SU-DHL-6 (cell line): Measurements from ENCODE around the gene ACSF3.
A peak's percentile ranks its signal among the peaks of the same experiment; 100 is the strongest.

Experiments
- H2AFZ ChIP-seq: fragments of 200-600 bp; sonication (generic); 2 replicates; pipeline ENCODE4 v1.6.1; 2014; ENCODE audit warnings: low read depth, mild to moderate bottlenecking, moderate library complexity, mixed read lengths, antibody characterized with exemption, low read length; ENCODE audit not compliant: severe bottlenecking
- H3F3A ChIP-seq: fragments of 200-600 bp; shearing (Covaris generic); 2 replicates; pipeline ENCODE4 v1.6.0; 2016; ENCODE audit warnings: antibody characterized with exemption, mild to moderate bottlenecking; ENCODE audit not compliant: insufficient read depth
- H3K27ac ChIP-seq: fragments of 200-600 bp; sonication (generic); 2 replicates; pipeline ENCODE4 v1.5.1; 2016; ENCODE audit warnings: low read depth, mild to moderate bottlenecking, low read length, moderate library complexity, mixed read lengths
- H3K27me3 ChIP-seq: fragments of 200-600 bp; sonication (generic), shearing (Covaris generic); 2 replicates; pipeline ENCODE4 v1.6.0; 2014; ENCODE audit warnings: mild to moderate bottlenecking, low read length
- H3K36me3 ChIP-seq: fragments of 200-600 bp; sonication (generic); 2 replicates; pipeline ENCODE4 v1.6.1; 2014; ENCODE audit warnings: mild to moderate bottlenecking, low read length, mixed read lengths
- H3K4me2 ChIP-seq: fragments of 300-600, 200-600 bp; shearing (Covaris generic), sonication (generic); 2 replicates; pipeline ENCODE4 v1.6.0; 2014; ENCODE audit warnings: low read length, low read depth, mild to moderate bottlenecking; ENCODE audit not compliant: poor library complexity, severe bottlenecking
- H3K4me3 ChIP-seq: fragments of 200-600 bp; sonication (generic); 2 replicates; pipeline ENCODE4 v1.5.1; 2014; ENCODE audit warnings: antibody characterized with exemption, low read length, mild to moderate bottlenecking, mixed read lengths; ENCODE audit not compliant: insufficient read depth, poor library complexity, severe bottlenecking
- H3K79me2 ChIP-seq: fragments of 200-600 bp; sonication (generic); 2 replicates; pipeline ENCODE4 v1.6.1; 2014; ENCODE audit warnings: mild to moderate bottlenecking, low read length, moderate library complexity; ENCODE audit not compliant: insufficient read depth
- H3K9ac ChIP-seq: fragments of 200-600 bp; sonication (generic); 2 replicates; pipeline ENCODE4 v1.7.0; 2014; ENCODE audit warnings: mild to moderate bottlenecking, low read length
- H3K9me2 ChIP-seq: fragments of 200-600 bp; sonication (generic); replicated peaks from 2 replicates; pipeline ENCODE4 v1.6.1; 2014; ENCODE audit warnings: low read length; ENCODE audit not compliant: insufficient read depth
- H3K9me3 ChIP-seq: fragments of 200-600 bp; sonication (generic); 2 replicates; pipeline ENCODE4 v1.6.1; 2014; ENCODE audit warnings: low read length, mixed read lengths; ENCODE audit not compliant: insufficient read depth
- H4K20me1 ChIP-seq: fragments of 200-600 bp; sonication (generic); 2 replicates; pipeline ENCODE4 v1.6.1; 2014; ENCODE audit warnings: low read depth, mild to moderate bottlenecking, antibody characterized with exemption, low read length, moderate library complexity, mixed read lengths
- EZH2phosphoT487 ChIP-seq: fragments of 200-600 bp; sonication (generic), shearing (Covaris generic); conservative IDR thresholded peaks from 2 replicates; pipeline ENCODE4 v1.6.1; 2018; ENCODE audit warnings: mild to moderate bottlenecking, antibody characterized with exemption, low read length, moderate library complexity, mixed read lengths
- TF ChIP-seq, protein P1 (sequence below): fragments of 200-600 bp; sonication (generic); IDR thresholded peaks from one replicate; pipeline ENCODE4 v1.5.1; 2017; ENCODE audit warnings: antibody characterized with exemption, mild to moderate bottlenecking, low read length, moderate library complexity; ENCODE audit not compliant: insufficient read depth, poor library complexity, severe bottlenecking

ACSF3 gene

GRCh38 chr16:89096768-89097391 is 3.2 kb downstream of the ACSF3 start:
- H3K4me2 ChIP-seq: peak overlapping the region; percentile 86
- peak overlapping the region; percentile 44 for H3K4me3 ChIP-seq
- H3K27me3 ChIP-seq: no peaks in the 10 kb centered on the region
- peak overlapping the region; percentile 99 for H3K27ac ChIP-seq
- peak overlapping the region; percentile 98 for H3K9ac ChIP-seq
- TF ChIP-seq EZH2phosphoT487: no peak
- TF ChIP-seq, protein P1, sequence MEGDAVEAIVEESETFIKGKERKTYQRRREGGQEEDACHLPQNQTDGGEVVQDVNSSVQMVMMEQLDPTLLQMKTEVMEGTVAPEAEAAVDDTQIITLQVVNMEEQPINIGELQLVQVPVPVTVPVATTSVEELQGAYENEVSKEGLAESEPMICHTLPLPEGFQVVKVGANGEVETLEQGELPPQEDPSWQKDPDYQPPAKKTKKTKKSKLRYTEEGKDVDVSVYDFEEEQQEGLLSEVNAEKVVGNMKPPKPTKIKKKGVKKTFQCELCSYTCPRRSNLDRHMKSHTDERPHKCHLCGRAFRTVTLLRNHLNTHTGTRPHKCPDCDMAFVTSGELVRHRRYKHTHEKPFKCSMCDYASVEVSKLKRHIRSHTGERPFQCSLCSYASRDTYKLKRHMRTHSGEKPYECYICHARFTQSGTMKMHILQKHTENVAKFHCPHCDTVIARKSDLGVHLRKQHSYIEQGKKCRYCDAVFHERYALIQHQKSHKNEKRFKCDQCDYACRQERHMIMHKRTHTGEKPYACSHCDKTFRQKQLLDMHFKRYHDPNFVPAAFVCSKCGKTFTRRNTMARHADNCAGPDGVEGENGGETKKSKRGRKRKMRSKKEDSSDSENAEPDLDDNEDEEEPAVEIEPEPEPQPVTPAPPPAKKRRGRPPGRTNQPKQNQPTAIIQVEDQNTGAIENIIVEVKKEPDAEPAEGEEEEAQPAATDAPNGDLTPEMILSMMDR: no peak
- H4K20me1 ChIP-seq: no peaks in the 10 kb centered on the region
- H3F3A ChIP-seq: peaks cover 47% of the 10 kb centered on the region
- H3K79me2 ChIP-seq: peaks cover 63% of the 10 kb centered on the region
- no peaks in the 10 kb centered on the region for H3K9me2 ChIP-seq
- H3K9me3 ChIP-seq: no peaks in the 10 kb centered on the region
- H3K36me3 ChIP-seq: 0 out of 2 replicates have a peak, but pooled peaks cover 3% of the 10 kb centered on the region
- H2AFZ ChIP-seq: no peak overlapping the region

- H3K9me3 ChIP-seq: no peaks in the 10 kb centered on the region
- peaks cover 47% of the 10 kb centered on the region for H3F3A ChIP-seq
- no peaks in the 10 kb centered on the region for H3K27me3 ChIP-seq
- no peaks in the 10 kb centered on the region for H4K20me1 ChIP-seq
- no peak for TF ChIP-seq EZH2phosphoT487
- TF ChIP-seq, protein P1: no peak
- peak overlapping the region; percentile 44 for H3K4me3 ChIP-seq
- H3K4me2 ChIP-seq: peak overlapping the region; percentile 86
- H3K9ac ChIP-seq: peak overlapping the region; percentile 98
- 0 out of 2 replicates have a peak, but pooled peaks cover 3% of the 10 kb centered on the region for H3K36me3 ChIP-seq
- peaks cover 65% of the 10 kb centered on the region for H3K79me2 ChIP-seq
- peak overlapping the region; percentile 99 for H3K27ac ChIP-seq
- no peaks in the 10 kb centered on the region for H3K9me2 ChIP-seq
- no peak overlapping the region for H2AFZ ChIP-seq
Observed at GRCh38 chr16:89097392-89097772, 3.7 kb downstream of the ACSF3 start.

- Histone ChIP-seq H3K4me3 (peak overlapping the region; percentile 61), H2AFZ (no peak overlapping the region), H3K4me2 (peak overlapping the region; percentile 86), H3K9me2 (no peaks in the 10 kb centered on the region), H3K9me3 (no peaks in the 10 kb centered on the region), H4K20me1 (no peaks in the 10 kb centered on the region), H3K9ac (peak overlapping the region; percentile 98), H3F3A (peaks cover 47% of the 10 kb centered on the region), H3K79me2 (peaks cover 66% of the 10 kb centered on the region), H3K36me3 (0 out of 2 replicates have a peak, but pooled peaks cover 3% of the 10 kb centered on the region), H3K27me3 (no peaks in the 10 kb centered on the region), H3K27ac (peak overlapping the region; percentile 99)
- TF ChIP-seq EZH2phosphoT487: no peak
- TF ChIP-seq, protein P1: no peak
Observed at GRCh38 chr16:89098767-89099430, 5.2 kb downstream of the ACSF3 start.
